ENCODE results near the gene TREML1. TPM values are rescaled to one million over a fixed set of nuclear protein-coding genes. Genes with fewer than 3 reads are reported as not detected.

TREML1 gene
- total and polyA plus RNA-seq, 2 experiments from 2014 or later: not detected

- no peak overlapping the region for H3K4me3 Mint-ChIP-seq
Observed at GRCh38 chr6:41103847-41104246, 50.3 kb downstream of the TREML1 start.

More at GRCh38 chr6:41103847-41104246, 50.3 kb downstream of the TREML1 start:
- Histone ChIP-seq H3K4me3 (no peak overlapping the region), H3K4me2 (no peak overlapping the region), H4K20me1 (replicated peaks; ENCODE audit: insufficient read depth) (no peaks in the 10 kb centered on the region; the same call in 1 of the 2 replicates), H3K9me2 (ENCODE audit: insufficient read depth) (peaks cover 2% of the 10 kb centered on the region; the same call in 1 of the 2 replicates), H3K4me1 (ENCODE audit: insufficient read depth) (peaks cover 13% of the 10 kb centered on the region), H3K27ac (ENCODE audit: low read depth) (no peak overlapping the region), H3K36me3 (ENCODE audit: insufficient read depth) (peaks cover 8% of the 10 kb centered on the region), H3K79me2 (replicated peaks; ENCODE audit: insufficient read depth) (no peaks in the 10 kb centered on the region; the same call in 1 of the 2 replicates), H2AFZ (no peak overlapping the region), H3K27me3 (ENCODE audit: insufficient read depth) (peaks cover 9% of the 10 kb centered on the region), H3F3A (replicated peaks; ENCODE audit: low read depth) (peaks cover 7% of the 10 kb centered on the region)
- peaks cover 10% of the 10 kb centered on the region; the same call in 2 of the 3 replicates for H3K4me1 Mint-ChIP-seq
- peaks cover 14% of the 10 kb centered on the region for H3K36me3 Mint-ChIP-seq (ENCODE audit: low read depth)
- DNase-seq (ENCODE audit: low spot score): no peak
- no peak overlapping the region for H3K27ac Mint-ChIP-seq
- TF ChIP-seq REST (IDR thresholded peaks at IDR 0.05; ENCODE audit: unreplicated experiment) (no peak), EZH2phosphoT487 (IDR thresholded peaks at IDR 0.05; ENCODE audit: unreplicated experiment) (no peak), NANOG (IDR thresholded peaks at IDR 0.05; ENCODE audit: borderline replicate concordance) (no peak), EZH2 (IDR thresholded peaks at IDR 0.05; ENCODE audit: low read depth, unreplicated experiment) (no peak), ZNF114 (CRISPR knock-in tag; IDR thresholded peaks at IDR 0.05) (no peak), JUNB (IDR thresholded peaks at IDR 0.05; ENCODE audit: unreplicated experiment) (no peak), STAT1 (IDR thresholded peaks at IDR 0.05; ENCODE audit: unreplicated experiment) (no peak)
- TF ChIP-seq, protein P1, sequence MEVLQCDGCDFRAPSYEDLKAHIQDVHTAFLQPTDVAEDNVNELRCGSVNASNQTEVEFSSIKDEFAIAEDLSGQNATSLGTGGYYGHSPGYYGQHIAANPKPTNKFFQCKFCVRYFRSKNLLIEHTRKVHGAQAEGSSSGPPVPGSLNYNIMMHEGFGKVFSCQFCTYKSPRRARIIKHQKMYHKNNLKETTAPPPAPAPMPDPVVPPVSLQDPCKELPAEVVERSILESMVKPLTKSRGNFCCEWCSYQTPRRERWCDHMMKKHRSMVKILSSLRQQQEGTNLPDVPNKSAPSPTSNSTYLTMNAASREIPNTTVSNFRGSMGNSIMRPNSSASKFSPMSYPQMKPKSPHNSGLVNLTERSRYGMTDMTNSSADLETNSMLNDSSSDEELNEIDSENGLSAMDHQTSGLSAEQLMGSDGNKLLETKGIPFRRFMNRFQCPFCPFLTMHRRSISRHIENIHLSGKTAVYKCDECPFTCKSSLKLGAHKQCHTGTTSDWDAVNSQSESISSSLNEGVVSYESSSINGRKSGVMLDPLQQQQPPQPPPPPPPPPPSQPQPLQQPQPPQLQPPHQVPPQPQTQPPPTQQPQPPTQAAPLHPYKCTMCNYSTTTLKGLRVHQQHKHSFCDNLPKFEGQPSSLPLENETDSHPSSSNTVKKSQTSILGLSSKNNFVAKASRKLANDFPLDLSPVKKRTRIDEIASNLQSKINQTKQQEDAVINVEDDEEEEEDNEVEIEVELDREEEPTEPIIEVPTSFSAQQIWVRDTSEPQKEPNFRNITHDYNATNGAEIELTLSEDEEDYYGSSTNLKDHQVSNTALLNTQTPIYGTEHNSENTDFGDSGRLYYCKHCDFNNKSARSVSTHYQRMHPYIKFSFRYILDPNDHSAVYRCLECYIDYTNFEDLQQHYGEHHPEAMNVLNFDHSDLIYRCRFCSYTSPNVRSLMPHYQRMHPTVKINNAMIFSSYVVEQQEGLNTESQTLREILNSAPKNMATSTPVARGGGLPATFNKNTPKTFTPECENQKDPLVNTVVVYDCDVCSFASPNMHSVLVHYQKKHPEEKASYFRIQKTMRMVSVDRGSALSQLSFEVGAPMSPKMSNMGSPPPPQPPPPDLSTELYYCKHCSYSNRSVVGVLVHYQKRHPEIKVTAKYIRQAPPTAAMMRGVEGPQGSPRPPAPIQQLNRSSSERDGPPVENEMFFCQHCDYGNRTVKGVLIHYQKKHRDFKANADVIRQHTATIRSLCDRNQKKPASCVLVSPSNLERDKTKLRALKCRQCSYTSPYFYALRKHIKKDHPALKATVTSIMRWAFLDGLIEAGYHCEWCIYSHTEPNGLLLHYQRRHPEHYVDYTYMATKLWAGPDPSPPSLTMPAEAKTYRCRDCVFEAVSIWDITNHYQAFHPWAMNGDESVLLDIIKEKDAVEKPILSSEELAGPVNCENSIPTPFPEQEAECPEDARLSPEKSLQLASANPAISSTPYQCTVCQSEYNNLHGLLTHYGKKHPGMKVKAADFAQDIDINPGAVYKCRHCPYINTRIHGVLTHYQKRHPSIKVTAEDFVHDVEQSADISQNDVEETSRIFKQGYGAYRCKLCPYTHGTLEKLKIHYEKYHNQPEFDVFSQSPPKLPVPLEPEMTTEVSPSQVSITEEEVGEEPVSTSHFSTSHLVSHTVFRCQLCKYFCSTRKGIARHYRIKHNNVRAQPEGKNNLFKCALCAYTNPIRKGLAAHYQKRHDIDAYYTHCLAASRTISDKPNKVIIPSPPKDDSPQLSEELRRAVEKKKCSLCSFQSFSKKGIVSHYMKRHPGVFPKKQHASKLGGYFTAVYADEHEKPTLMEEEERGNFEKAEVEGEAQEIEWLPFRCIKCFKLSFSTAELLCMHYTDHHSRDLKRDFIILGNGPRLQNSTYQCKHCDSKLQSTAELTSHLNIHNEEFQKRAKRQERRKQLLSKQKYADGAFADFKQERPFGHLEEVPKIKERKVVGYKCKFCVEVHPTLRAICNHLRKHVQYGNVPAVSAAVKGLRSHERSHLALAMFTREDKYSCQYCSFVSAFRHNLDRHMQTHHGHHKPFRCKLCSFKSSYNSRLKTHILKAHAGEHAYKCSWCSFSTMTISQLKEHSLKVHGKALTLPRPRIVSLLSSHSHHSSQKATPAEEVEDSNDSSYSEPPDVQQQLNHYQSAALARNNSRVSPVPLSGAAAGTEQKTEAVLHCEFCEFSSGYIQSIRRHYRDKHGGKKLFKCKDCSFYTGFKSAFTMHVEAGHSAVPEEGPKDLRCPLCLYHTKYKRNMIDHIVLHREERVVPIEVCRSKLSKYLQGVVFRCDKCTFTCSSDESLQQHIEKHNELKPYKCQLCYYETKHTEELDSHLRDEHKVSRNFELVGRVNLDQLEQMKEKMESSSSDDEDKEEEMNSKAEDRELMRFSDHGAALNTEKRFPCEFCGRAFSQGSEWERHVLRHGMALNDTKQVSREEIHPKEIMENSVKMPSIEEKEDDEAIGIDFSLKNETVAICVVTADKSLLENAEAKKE (CRISPR knock-in tag; IDR thresholded peaks at IDR 0.05): no peak
- TF ChIP-seq, protein P2, sequence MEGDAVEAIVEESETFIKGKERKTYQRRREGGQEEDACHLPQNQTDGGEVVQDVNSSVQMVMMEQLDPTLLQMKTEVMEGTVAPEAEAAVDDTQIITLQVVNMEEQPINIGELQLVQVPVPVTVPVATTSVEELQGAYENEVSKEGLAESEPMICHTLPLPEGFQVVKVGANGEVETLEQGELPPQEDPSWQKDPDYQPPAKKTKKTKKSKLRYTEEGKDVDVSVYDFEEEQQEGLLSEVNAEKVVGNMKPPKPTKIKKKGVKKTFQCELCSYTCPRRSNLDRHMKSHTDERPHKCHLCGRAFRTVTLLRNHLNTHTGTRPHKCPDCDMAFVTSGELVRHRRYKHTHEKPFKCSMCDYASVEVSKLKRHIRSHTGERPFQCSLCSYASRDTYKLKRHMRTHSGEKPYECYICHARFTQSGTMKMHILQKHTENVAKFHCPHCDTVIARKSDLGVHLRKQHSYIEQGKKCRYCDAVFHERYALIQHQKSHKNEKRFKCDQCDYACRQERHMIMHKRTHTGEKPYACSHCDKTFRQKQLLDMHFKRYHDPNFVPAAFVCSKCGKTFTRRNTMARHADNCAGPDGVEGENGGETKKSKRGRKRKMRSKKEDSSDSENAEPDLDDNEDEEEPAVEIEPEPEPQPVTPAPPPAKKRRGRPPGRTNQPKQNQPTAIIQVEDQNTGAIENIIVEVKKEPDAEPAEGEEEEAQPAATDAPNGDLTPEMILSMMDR (conservative IDR thresholded peaks at IDR 0.05; ENCODE audit: low read depth in 2 of 2): no peak
- ATAC-seq: no peak
- H3K9me3 Mint-ChIP-seq: no peaks in the 10 kb centered on the region
- peaks cover 3% of the 10 kb centered on the region for H3K27me3 Mint-ChIP-seq (ENCODE audit: insufficient read depth, low read depth, poor library complexity)

Data from GM23338 (cell line).